ENCODE data around the gene ABLIM1.

DNA sequence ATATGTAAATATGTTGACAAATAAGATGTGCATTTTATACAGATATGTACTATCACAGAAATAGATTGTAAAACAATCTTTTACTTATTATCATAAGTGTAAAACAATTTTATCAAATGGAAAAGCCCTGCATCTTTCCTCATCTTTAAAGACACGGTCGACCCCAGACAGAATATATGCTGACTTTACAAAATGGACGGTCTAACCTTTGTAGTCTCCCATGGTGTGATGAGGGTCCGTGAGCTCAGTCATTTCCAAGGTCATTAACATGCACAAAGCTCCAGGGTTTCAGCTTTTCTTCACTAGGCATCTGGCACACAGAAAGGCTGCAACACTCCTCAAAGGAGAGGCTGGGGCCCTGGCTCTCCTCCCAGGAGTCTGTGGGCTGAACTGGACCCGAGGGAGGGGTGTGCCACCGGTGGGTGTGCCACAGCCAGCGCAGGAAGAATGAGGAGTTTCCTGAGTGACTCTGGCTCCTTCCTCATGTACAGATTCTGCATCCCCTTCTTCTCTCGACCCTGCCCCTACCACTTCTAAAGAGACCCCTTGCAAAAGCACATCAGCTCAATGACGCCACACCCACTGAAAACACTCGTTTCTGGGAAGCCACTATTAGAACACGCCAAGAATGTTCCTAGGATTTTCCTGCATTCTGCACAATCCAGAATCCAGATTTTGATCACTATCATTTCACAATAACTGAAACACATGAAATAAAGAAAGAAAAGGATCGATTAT is 26.2 kb upstream of the ABLIM1 start:
- TF ChIP-seq MXI1 (conservative IDR thresholded peaks at IDR 0.05; ENCODE audit: poor library complexity, severe bottlenecking) (no peak), EP300 (conservative IDR thresholded peaks at IDR 0.05; ENCODE audit: poor library complexity, severe bottlenecking) (no peak), POLR2AphosphoS5 (IDR thresholded peaks at IDR 0.05) (no peak), EZH2 (IDR thresholded peaks at IDR 0.05; ENCODE audit: borderline replicate concordance, insufficient read depth, low read length, poor library complexity, severe bottlenecking) (no peak), RAD21 (conservative IDR thresholded peaks at IDR 0.05) (no peak), SMC3 (conservative IDR thresholded peaks at IDR 0.05; ENCODE audit: poor library complexity) (no peak)
- TF ChIP-seq, protein P1, sequence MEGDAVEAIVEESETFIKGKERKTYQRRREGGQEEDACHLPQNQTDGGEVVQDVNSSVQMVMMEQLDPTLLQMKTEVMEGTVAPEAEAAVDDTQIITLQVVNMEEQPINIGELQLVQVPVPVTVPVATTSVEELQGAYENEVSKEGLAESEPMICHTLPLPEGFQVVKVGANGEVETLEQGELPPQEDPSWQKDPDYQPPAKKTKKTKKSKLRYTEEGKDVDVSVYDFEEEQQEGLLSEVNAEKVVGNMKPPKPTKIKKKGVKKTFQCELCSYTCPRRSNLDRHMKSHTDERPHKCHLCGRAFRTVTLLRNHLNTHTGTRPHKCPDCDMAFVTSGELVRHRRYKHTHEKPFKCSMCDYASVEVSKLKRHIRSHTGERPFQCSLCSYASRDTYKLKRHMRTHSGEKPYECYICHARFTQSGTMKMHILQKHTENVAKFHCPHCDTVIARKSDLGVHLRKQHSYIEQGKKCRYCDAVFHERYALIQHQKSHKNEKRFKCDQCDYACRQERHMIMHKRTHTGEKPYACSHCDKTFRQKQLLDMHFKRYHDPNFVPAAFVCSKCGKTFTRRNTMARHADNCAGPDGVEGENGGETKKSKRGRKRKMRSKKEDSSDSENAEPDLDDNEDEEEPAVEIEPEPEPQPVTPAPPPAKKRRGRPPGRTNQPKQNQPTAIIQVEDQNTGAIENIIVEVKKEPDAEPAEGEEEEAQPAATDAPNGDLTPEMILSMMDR (IDR thresholded peaks at IDR 0.05; ENCODE audit: poor library complexity, severe bottlenecking) = no peak
- TF ChIP-seq, protein P2, sequence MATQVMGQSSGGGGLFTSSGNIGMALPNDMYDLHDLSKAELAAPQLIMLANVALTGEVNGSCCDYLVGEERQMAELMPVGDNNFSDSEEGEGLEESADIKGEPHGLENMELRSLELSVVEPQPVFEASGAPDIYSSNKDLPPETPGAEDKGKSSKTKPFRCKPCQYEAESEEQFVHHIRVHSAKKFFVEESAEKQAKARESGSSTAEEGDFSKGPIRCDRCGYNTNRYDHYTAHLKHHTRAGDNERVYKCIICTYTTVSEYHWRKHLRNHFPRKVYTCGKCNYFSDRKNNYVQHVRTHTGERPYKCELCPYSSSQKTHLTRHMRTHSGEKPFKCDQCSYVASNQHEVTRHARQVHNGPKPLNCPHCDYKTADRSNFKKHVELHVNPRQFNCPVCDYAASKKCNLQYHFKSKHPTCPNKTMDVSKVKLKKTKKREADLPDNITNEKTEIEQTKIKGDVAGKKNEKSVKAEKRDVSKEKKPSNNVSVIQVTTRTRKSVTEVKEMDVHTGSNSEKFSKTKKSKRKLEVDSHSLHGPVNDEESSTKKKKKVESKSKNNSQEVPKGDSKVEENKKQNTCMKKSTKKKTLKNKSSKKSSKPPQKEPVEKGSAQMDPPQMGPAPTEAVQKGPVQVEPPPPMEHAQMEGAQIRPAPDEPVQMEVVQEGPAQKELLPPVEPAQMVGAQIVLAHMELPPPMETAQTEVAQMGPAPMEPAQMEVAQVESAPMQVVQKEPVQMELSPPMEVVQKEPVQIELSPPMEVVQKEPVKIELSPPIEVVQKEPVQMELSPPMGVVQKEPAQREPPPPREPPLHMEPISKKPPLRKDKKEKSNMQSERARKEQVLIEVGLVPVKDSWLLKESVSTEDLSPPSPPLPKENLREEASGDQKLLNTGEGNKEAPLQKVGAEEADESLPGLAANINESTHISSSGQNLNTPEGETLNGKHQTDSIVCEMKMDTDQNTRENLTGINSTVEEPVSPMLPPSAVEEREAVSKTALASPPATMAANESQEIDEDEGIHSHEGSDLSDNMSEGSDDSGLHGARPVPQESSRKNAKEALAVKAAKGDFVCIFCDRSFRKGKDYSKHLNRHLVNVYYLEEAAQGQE (IDR thresholded peaks at IDR 0.05; ENCODE audit: borderline replicate concordance) = no peak
